Endothelial cell of umbilical vein (primary cell): Measurements from ENCODE around the gene RPP21. TPM values are rescaled to one million over a fixed set of nuclear protein-coding genes. Genes with fewer than 3 reads are reported as not detected.

ENCODE experiments used
- BruUV-seq: library from RNA; stranded (reverse); fragments of 400-500 nt; replicated peaks from 2 replicates; lab custom pipeline; 2021; lab: Mats Ljungman, UMichigan
- CTCF ChIA-PET: fragments of 300-600, 350-600 bp; sonication (Branson Sonifier 250); formaldehyde crosslinking; loops from one replicate; lab custom pipeline; 2021; ENCODE audit warnings: antibody characterized with exemption, inconsistent platforms; lab: Charles Lee
- POLR2A ChIA-PET: fragments of 300-600, 350-600 bp; sonication (Branson Sonifier 250); formaldehyde crosslinking; loops from one replicate; lab custom pipeline; 2021; ENCODE audit warnings: antibody characterized with exemption, inconsistent platforms; lab: Charles Lee
- DNase-seq: peaks from one replicate; pipeline ENCODE4 v3.0.0-alpha.2; 2011; ENCODE audit warnings: low read depth, low spot score
- FAIRE-seq: peaks from 2 replicates; lab custom pipeline; 2011; peaks lifted over from hg19 to GRCh38; lab: Jason Lieb, UNC
- H2AFZ ChIP-seq: 2 replicates; pipeline ENCODE4 v1.6.0; 2012; ENCODE audit warnings: low read depth, low read length, control low read depth, inconsistent platforms
- H3K27ac ChIP-seq: 2 replicates; pipeline ENCODE4 v1.5.1; 2011; ENCODE audit warnings: low read depth, mild to moderate bottlenecking, control low read depth, low read length, moderate library complexity; ENCODE audit not compliant: insufficient read depth
- H3K27me3 ChIP-seq, 2 experiments: 2 replicates each; pipeline versions ENCODE4 v1.6.0 to v1.6.1; 2011; ENCODE audit warnings: low read length in 2 of 2, mixed read lengths in 1 of 2; ENCODE audit not compliant: control insufficient read depth in 2 of 2, insufficient read depth in 2 of 2
- H3K36me3 ChIP-seq, 2 experiments: 2 replicates in 1 of 2; 3 replicates in 1 of 2; pipeline ENCODE4 v1.5.1; 2011; ENCODE audit warnings: low read length in 2 of 2, mild to moderate bottlenecking in 1 of 2, moderate library complexity in 1 of 2; ENCODE audit not compliant: control insufficient read depth in 2 of 2, insufficient read depth in 2 of 2; ENCODE audit errors: extremely low read depth in 1 of 2
- H3K4me1 ChIP-seq: 3 replicates; pipeline ENCODE4 v1.5.1; 2011; ENCODE audit warnings: mild to moderate bottlenecking, low read length; ENCODE audit not compliant: control insufficient read depth, insufficient read depth; ENCODE audit errors: extremely low read depth
- H3K4me2 ChIP-seq: 2 replicates; pipeline ENCODE4 v1.6.1; 2011; ENCODE audit warnings: low read length, control low read depth, mixed read lengths; ENCODE audit not compliant: insufficient read depth
- H3K4me3 ChIP-seq, 3 experiments: fragments of 200-600 bp in 1 of 3; sonication (generic), shearing (Covaris generic) in 1 of 3; replicated peaks in 1 of 3; 2 replicates each; pipeline ENCODE4 v1.5.1; 2011 to 2016; ENCODE audit warnings: control low read depth in 3 of 3, low read length in 3 of 3, mild to moderate bottlenecking in 2 of 3, inconsistent platforms in 1 of 3, low read depth in 1 of 3, moderate library complexity in 1 of 3; ENCODE audit not compliant: insufficient read depth in 1 of 3
- H3K79me2 ChIP-seq: 2 replicates; pipeline ENCODE4 v1.6.0; 2012; ENCODE audit warnings: low read length, inconsistent platforms; ENCODE audit not compliant: control insufficient read depth, insufficient read depth
- H3K9ac ChIP-seq: replicated peaks from 2 replicates; pipeline ENCODE3; 2011; ENCODE audit warnings: low read length, control low read depth; ENCODE audit not compliant: insufficient read depth; ENCODE audit errors: extremely low read depth
- H3K9me1 ChIP-seq: replicated peaks from 3 replicates; pipeline ENCODE4 v1.6.0; 2011; ENCODE audit warnings: mild to moderate bottlenecking, low read length; ENCODE audit not compliant: control insufficient read depth, insufficient read depth; ENCODE audit errors: extremely low read depth
- H3K9me3 ChIP-seq: replicated peaks from 2 replicates; pipeline ENCODE4 v1.5.1; 2012; ENCODE audit warnings: low read length, inconsistent platforms; ENCODE audit not compliant: control insufficient read depth, insufficient read depth
- H4K20me1 ChIP-seq: replicated peaks from 2 replicates; pipeline ENCODE3; 2011; ENCODE audit warnings: mild to moderate bottlenecking, low read length; ENCODE audit not compliant: control insufficient read depth, insufficient read depth; ENCODE audit errors: extremely low read depth
- EZH2 ChIP-seq: IDR thresholded peaks from 2 replicates; pipeline ENCODE4 v1.6.1; 2012; ENCODE audit warnings: borderline replicate concordance, low read depth, mild to moderate bottlenecking, moderate library complexity, low read length, inconsistent platforms; ENCODE audit not compliant: severe bottlenecking
- FOS ChIP-seq: IDR thresholded peaks from 2 replicates; pipeline ENCODE4 v1.6.1; 2011; ENCODE audit warnings: mild to moderate bottlenecking, low read length, moderate library complexity, borderline replicate concordance; ENCODE audit not compliant: insufficient read depth
- GATA2 ChIP-seq: IDR thresholded peaks from 2 replicates; pipeline ENCODE4 v1.7.0; 2011; ENCODE audit warnings: low read depth, mild to moderate bottlenecking, moderate library complexity, mixed read lengths, low read length; ENCODE audit not compliant: insufficient read length, insufficient read depth
- JUN ChIP-seq: IDR thresholded peaks from 2 replicates; pipeline ENCODE4 v1.6.1; 2011; ENCODE audit warnings: borderline replicate concordance, low read depth; ENCODE audit not compliant: insufficient read length, insufficient read depth
- MAX ChIP-seq: IDR thresholded peaks from 2 replicates; pipeline ENCODE4 v1.6.1; 2011; ENCODE audit not compliant: insufficient read depth, insufficient read length
- MYC ChIP-seq: IDR thresholded peaks from one replicate; pipeline ENCODE4 v1.6.1; 2011; ENCODE audit warnings: mild to moderate bottlenecking, low read depth, low read length
- POLR2A ChIP-seq: IDR thresholded peaks from 2 replicates; pipeline ENCODE4 v1.6.1; 2012; ENCODE audit warnings: low read depth, mild to moderate bottlenecking, control low read depth, low read length
- POLR2AphosphoS5 ChIP-seq: IDR thresholded peaks from 2 replicates; pipeline ENCODE4 v1.6.1; 2012; ENCODE audit warnings: low read depth, mild to moderate bottlenecking, control low read depth, low read length, moderate library complexity; ENCODE audit not compliant: insufficient read depth
- dilution Hi-C: fragments of 300-500 bp; cut with MboI; formaldehyde crosslinking; loops from one replicate; pipeline ENCODE4 v1.15.0; 2019; ENCODE audit warnings: low sequenced_read_pairs; ENCODE audit not compliant: extremely low pct_ligation_motif_present
- intact Hi-C: fragments of 100-400 bp; cut with micrococcal nuclease; formaldehyde crosslinking; loops from one replicate; pipeline ENCODE4 v1.10.0; 2022
- polyA plus RNA-seq, 4 experiments: library from polyadenylated mRNA; depleted of rRNA in 3 of 4; stranded (reverse) in 3 of 4; unstranded in 1 of 4; fragments of >200 nt; gene quantifications; 2 replicates each; pipeline versions ENCODE4 v1.2.1 to v1.2.3, GENCODE V29; 2011 to 2012; ENCODE audit warnings: missing spikeins in 1 of 4
- total RNA-seq: library from RNA; stranded (reverse); gene quantifications from 2 replicates; pipeline ENCODE4 v1.2.3, GENCODE V29; 2021
- TF ChIP-seq, protein P1 (sequence below), 2 donors: IDR thresholded peaks; 1 replicate in 1 of 2; 2 replicates in 1 of 2; pipeline ENCODE4 v1.5.1; 2011; ENCODE audit warnings: low read length in 2 of 2, mild to moderate bottlenecking in 2 of 2, moderate library complexity in 2 of 2, control low read depth in 1 of 2, inconsistent platforms in 1 of 2, low read depth in 1 of 2; ENCODE audit not compliant: insufficient read depth in 1 of 2; ENCODE audit errors: extremely low read depth in 1 of 2

Gene RPP21
- total and polyA plus RNA-seq, 2 donors (not counting 3 experiments of a cell fraction or from before 2014, with no cell fraction given): 35.3 to 101 TPM

DNA sequence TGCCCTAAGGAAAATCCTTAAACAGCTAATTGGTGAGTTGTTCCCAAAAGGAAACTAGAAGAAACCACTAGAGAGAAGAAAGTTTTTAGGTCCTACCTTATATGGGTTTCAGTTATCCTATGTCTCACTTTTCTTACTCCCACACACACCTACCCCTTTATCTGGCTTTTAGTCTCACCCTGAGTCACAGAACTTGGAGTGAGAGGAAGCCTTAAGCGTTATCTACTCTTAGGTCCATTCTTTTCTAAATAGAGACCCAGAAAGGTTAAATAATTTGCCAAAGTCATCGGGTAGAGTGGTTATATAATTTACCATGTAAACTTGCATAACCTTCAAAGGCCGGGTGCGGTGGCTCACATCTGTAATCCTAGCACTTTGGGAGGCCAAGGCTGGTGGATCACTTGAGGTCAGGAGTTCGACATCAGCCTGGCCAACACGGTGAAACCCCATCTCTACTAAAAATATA, 4.3 kb upstream of the RPP21 start:
- no peak overlapping the region for H3K4me2 ChIP-seq
- no peaks in the 10 kb centered on the region for H3K27me3 ChIP-seq
- ChIA-PET CTCF (interaction anchor here (1.6 kb wide), 1 partner anchor 122 kb away, joined by 5 read pairs; no protein-coding TSS in a partner anchor), POLR2A (no interaction called here)
- no peaks in the 10 kb centered on the region for H3K79me2 ChIP-seq
- peaks cover 3% of the 10 kb centered on the region for H3K4me1 ChIP-seq
- no peak overlapping the region for H2AFZ ChIP-seq
- intact Hi-C loops: no loop called here
- TF ChIP-seq JUN (no peak), FOS (no peak), POLR2A (no peak), MAX (no peak), GATA2 (no peak), EZH2 (no peak), POLR2AphosphoS5 (no peak), MYC (no peak)
- TF ChIP-seq, protein P1, sequence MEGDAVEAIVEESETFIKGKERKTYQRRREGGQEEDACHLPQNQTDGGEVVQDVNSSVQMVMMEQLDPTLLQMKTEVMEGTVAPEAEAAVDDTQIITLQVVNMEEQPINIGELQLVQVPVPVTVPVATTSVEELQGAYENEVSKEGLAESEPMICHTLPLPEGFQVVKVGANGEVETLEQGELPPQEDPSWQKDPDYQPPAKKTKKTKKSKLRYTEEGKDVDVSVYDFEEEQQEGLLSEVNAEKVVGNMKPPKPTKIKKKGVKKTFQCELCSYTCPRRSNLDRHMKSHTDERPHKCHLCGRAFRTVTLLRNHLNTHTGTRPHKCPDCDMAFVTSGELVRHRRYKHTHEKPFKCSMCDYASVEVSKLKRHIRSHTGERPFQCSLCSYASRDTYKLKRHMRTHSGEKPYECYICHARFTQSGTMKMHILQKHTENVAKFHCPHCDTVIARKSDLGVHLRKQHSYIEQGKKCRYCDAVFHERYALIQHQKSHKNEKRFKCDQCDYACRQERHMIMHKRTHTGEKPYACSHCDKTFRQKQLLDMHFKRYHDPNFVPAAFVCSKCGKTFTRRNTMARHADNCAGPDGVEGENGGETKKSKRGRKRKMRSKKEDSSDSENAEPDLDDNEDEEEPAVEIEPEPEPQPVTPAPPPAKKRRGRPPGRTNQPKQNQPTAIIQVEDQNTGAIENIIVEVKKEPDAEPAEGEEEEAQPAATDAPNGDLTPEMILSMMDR (IDR thresholded peaks at IDR 0.05; ENCODE audit: extremely low read depth in 1 of 2, insufficient read depth in 1 of 2, low read depth in 1 of 2, low read length in 2 of 2): no peak
- no peaks in the 10 kb centered on the region for H3K9me1 ChIP-seq
- H3K4me3 ChIP-seq: no peak overlapping the region
- H3K36me3 ChIP-seq: peaks cover 4 to 23% of the 10 kb centered on the region in 2 experiments
- FAIRE-seq (no peak), DNase-seq (no peak)
- dilution Hi-C loops: no loop called here
- H3K9ac ChIP-seq: no peak overlapping the region
- H4K20me1 ChIP-seq: no peaks in the 10 kb centered on the region
- no peaks in the 10 kb centered on the region for H3K9me3 ChIP-seq
- no peak overlapping the region for H3K27ac ChIP-seq
- BruUV-seq: no TSS peak
